K562 (cell line): ENCODE results near the gene H3-3A. TPM values are rescaled to one million over a fixed set of nuclear protein-coding genes. Genes with fewer than 3 reads are reported as not detected.
A peak's percentile ranks its signal among the peaks of the same experiment; 100 is the strongest.

Source experiments
- CSDE1 ChIP-seq, 2 experiments: fragments of 450-650 bp; IDR thresholded peaks; 2 replicates each; pipeline ENCODE4 v1.6.1; 2016; ENCODE audit warnings: mild to moderate bottlenecking in 1 of 2
- MTA3 ChIP-seq: fragments of 450-650 bp; formaldehyde crosslinking; IDR thresholded peaks from 2 replicates; pipeline ENCODE4 v1.6.1; 2017; ENCODE audit warnings: mild to moderate bottlenecking, borderline replicate concordance
- NELFE ChIP-seq: IDR thresholded peaks from 2 replicates; pipeline ENCODE4 v1.6.1; 2011; ENCODE audit warnings: mild to moderate bottlenecking; ENCODE audit not compliant: insufficient read depth, insufficient read length
- NFIC ChIP-seq: fragments of 450-650 bp; IDR thresholded peaks from 2 replicates; pipeline ENCODE4 v1.6.1; 2017; ENCODE audit warnings: mild to moderate bottlenecking, inconsistent platforms
- RBBP5 ChIP-seq: fragments of 200-600 bp; sonication (generic); IDR thresholded peaks from 2 replicates; pipeline ENCODE4 v1.6.1; 2012; ENCODE audit warnings: borderline replicate concordance, mild to moderate bottlenecking, low read length, control low read depth, inconsistent platforms; ENCODE audit not compliant: insufficient read depth, poor library complexity, severe bottlenecking
- XRCC4 ChIP-seq: IDR thresholded peaks from one replicate; pipeline ENCODE4 v1.6.1; 2011; ENCODE audit not compliant: insufficient read depth, insufficient read length; ENCODE audit errors: extremely low read depth
- ZC3H8 ChIP-seq: fragments of 450-650 bp; IDR thresholded peaks from 2 replicates; pipeline ENCODE4 v1.6.1; 2017
- ZNF124 ChIP-seq: sonication (generic); formaldehyde crosslinking; IDR thresholded peaks from 2 replicates; pipeline ENCODE4 v1.8.1; 2022; ENCODE audit warnings: missing genetic modification reagents
- ZNF232 ChIP-seq: sonication (generic); formaldehyde crosslinking; IDR thresholded peaks from 2 replicates; pipeline ENCODE4 v1.8.0; 2022; ENCODE audit warnings: mild to moderate bottlenecking, missing genetic modification reagents
- ZNF785 ChIP-seq: fragments of 250-450 bp; sonication (Bioruptor Pico); IDR thresholded peaks from 2 replicates; pipeline ENCODE4 v1.4.0; 2020; ENCODE audit warnings: mild to moderate bottlenecking
- polyA plus RNA-seq, 8 experiments: library from polyadenylated mRNA; depleted of rRNA in 4 of 8; stranded (reverse) in 5 of 8; unstranded in 3 of 8; fragments of >200 nt; fragmentation: Nextera tagmentation in 2 of 8; fragmentation: Illumina TruSeq in 1 of 8; extraction: Ambion mirVana in 2 of 8; extraction: Trizol in 1 of 8; gene quantifications; 2 replicates each; pipeline versions ENCODE4 v1.2.1 to v1.2.3, GENCODE V29; 2011 to 2014; ENCODE audit warnings: inconsistent platforms in 1 of 8, missing spikeins in 1 of 8
- total RNA-seq, 7 experiments: library from RNA; depleted of rRNA in 6 of 7; stranded (reverse); fragments of >200 nt in 6 of 7; fragmentation: Illumina TruSeq in 2 of 7; extraction: Trizol in 2 of 7; gene quantifications; 2 replicates each; pipeline versions ENCODE4 v1.2.1 to v1.2.3, GENCODE V29; 2011 to 2021; ENCODE audit warnings: low replicate concordance in 1 of 7
- TF ChIP-seq, protein P1 (sequence below): sonication (generic); formaldehyde crosslinking; IDR thresholded peaks from 2 replicates; pipeline ENCODE4 v1.8.0; 2022; ENCODE audit warnings: missing genetic modification reagents, mild to moderate bottlenecking, moderate library complexity, borderline replicate concordance
- TF ChIP-seq, protein P2 (sequence below): fragments of 250-450 bp; sonication (Bioruptor Pico); IDR thresholded peaks from 2 replicates; pipeline ENCODE4 v1.5.0; 2021; ENCODE audit warnings: mild to moderate bottlenecking, moderate library complexity
- TF ChIP-seq, protein P3 (sequence below), 2 experiments: fragments of 150-350 bp in 1 of 2; IDR thresholded peaks; 2 replicates each; pipeline ENCODE4 v1.6.1; 2012 to 2016; ENCODE audit warnings: low read depth in 2 of 2, low read length in 2 of 2, mild to moderate bottlenecking in 1 of 2, moderate library complexity in 1 of 2
- TF ChIP-seq, protein P4 (sequence below): fragments of 250-450 bp; sonication (Bioruptor Pico); IDR thresholded peaks from 2 replicates; pipeline ENCODE4 v1.4.0; 2020; ENCODE audit warnings: mild to moderate bottlenecking, moderate library complexity, borderline replicate concordance

The H3-3A gene
- total and polyA plus RNA-seq, 9 of the 15 experiments (the other 6 are each of a cell fraction or from before 2014, with no cell fraction given), result 426 to 1,083 (median 591) TPM

DNA sequence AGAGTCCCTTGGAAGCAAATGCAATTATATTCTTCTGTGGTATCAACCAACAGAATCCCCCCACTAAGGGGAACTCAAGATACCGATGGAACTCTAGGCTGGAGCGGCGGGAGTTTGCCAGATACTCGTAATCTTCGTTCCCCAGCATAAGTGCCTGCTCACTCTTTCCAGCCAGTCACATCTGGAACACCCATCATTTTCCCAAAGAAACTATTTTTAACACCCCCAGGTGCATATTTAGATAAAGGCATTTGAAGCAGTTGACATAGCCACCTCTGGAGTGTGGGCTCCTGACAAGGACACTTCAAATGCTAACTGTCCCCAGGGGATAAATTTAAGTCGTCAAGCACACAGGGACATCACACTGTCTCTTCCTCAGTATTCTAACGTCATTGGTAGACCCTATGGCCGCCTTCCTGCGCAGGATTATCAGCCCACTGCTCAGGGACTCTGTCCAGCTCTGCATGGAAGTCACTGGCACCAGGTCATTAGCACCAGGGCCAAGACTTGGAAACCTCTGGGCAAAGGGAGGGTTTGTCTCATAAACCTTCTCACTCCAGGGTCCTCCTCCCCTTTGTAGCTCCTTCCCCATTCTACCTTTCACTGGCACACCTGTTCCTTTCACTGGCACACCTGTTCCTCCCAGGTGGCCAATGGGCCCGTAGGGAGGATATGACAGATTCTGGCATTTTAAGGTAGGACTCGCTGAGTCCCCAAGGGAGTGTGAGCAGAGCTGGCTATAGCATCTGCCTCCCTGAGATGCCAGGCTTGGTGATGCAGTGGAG is 48.8 kb downstream of the H3-3A start (continued):
- TF ChIP-seq XRCC4, result no peak
- TF ChIP-seq ZNF124, result no peak
- TF ChIP-seq, protein P1, sequence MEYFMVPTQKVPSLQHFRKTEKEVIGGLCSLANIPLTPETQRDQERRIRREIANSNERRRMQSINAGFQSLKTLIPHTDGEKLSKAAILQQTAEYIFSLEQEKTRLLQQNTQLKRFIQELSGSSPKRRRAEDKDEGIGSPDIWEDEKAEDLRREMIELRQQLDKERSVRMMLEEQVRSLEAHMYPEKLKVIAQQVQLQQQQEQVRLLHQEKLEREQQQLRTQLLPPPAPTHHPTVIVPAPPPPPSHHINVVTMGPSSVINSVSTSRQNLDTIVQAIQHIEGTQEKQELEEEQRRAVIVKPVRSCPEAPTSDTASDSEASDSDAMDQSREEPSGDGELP (CRISPR knock-in tag), result 0 out of 2 replicates have a peak, but pooled peaks have one; percentile 6
- TF ChIP-seq, protein P2, sequence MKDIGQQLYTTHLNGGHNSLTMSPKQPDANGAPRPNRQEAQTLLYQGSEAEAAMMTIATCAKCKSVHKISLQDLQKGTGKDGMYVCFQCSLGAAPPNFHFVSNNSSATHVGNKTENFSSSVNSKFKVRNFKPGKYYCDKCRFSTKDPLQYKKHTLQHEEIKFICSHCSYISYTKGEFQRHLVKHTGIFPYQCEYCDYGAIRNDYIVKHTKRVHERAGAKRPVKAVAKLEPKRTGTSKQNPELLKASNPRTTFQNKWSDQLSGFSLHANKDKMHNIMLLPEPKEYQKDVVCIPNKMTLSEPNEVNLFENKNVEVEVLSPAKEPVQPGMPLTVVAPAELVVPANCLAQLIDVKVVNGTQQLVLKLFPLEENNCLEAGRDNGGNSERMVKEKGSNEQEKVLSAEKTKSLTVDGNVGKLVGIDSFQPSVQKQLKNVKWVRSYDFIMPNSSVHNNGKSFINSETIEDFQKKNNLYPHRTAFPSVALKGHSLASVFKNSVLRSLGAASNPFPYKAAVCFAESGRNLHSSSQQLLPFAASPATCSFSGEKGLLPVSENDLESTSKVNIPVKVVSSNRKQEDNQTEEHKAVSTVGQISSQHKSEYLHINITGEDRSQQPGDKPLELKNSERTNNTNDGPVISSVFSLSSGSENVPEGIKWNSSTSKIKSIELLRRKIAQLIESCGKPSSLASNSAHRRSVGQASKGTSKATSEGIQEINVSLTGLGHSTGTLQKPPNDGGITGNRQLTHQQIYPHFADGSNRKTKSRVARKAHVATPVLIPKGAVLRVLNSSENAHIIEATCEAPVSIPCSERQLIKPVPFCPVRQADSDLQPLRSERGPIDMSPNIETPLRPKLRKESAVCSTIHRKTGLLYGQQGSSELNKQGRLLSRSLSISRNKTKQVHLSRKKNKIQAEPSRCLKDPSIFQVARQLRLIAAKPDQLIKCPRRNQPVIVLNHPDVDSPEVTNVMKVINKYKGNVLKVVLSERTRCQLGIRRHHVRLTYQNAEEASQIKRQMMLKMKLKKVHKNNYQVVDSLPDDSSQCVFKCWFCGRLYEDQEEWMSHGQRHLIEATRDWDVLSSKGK (CRISPR knock-in tag), result no peak
- TF ChIP-seq NELFE, result no peak
- TF ChIP-seq, protein P3, sequence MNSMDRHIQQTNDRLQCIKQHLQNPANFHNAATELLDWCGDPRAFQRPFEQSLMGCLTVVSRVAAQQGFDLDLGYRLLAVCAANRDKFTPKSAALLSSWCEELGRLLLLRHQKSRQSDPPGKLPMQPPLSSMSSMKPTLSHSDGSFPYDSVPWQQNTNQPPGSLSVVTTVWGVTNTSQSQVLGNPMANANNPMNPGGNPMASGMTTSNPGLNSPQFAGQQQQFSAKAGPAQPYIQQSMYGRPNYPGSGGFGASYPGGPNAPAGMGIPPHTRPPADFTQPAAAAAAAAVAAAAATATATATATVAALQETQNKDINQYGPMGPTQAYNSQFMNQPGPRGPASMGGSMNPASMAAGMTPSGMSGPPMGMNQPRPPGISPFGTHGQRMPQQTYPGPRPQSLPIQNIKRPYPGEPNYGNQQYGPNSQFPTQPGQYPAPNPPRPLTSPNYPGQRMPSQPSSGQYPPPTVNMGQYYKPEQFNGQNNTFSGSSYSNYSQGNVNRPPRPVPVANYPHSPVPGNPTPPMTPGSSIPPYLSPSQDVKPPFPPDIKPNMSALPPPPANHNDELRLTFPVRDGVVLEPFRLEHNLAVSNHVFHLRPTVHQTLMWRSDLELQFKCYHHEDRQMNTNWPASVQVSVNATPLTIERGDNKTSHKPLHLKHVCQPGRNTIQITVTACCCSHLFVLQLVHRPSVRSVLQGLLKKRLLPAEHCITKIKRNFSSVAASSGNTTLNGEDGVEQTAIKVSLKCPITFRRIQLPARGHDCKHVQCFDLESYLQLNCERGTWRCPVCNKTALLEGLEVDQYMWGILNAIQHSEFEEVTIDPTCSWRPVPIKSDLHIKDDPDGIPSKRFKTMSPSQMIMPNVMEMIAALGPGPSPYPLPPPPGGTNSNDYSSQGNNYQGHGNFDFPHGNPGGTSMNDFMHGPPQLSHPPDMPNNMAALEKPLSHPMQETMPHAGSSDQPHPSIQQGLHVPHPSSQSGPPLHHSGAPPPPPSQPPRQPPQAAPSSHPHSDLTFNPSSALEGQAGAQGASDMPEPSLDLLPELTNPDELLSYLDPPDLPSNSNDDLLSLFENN (IDR thresholded peaks at IDR 0.05; ENCODE audit: low read depth in 2 of 2, low read length in 2 of 2), result peak in 1 of 2 experiments; percentile 91; a peak in 2 of 4 replicates
- TF ChIP-seq NFIC, result peak; percentile 95
- TF ChIP-seq MTA3, result peak; percentile 89
- TF ChIP-seq RBBP5, result no peak
- no peak for TF ChIP-seq CSDE1 (IDR thresholded peaks at IDR 0.05)
- TF ChIP-seq ZNF232 (CRISPR knock-in tag), result no peak
- TF ChIP-seq ZNF785 (CRISPR knock-in tag), result no peak
- TF ChIP-seq ZC3H8, result no peak
- TF ChIP-seq, protein P4, sequence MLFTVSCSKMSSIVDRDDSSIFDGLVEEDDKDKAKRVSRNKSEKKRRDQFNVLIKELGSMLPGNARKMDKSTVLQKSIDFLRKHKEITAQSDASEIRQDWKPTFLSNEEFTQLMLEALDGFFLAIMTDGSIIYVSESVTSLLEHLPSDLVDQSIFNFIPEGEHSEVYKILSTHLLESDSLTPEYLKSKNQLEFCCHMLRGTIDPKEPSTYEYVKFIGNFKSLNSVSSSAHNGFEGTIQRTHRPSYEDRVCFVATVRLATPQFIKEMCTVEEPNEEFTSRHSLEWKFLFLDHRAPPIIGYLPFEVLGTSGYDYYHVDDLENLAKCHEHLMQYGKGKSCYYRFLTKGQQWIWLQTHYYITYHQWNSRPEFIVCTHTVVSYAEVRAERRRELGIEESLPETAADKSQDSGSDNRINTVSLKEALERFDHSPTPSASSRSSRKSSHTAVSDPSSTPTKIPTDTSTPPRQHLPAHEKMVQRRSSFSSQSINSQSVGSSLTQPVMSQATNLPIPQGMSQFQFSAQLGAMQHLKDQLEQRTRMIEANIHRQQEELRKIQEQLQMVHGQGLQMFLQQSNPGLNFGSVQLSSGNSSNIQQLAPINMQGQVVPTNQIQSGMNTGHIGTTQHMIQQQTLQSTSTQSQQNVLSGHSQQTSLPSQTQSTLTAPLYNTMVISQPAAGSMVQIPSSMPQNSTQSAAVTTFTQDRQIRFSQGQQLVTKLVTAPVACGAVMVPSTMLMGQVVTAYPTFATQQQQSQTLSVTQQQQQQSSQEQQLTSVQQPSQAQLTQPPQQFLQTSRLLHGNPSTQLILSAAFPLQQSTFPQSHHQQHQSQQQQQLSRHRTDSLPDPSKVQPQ, result peak; percentile 50; the same call in 1 of the 2 replicates
